Left colon (tissue), 2 donors: ENCODE measurements around the gene ABCF1. TPM values are rescaled to one million over a fixed set of nuclear protein-coding genes. Genes with fewer than 3 reads are reported as not detected.
A peak's percentile ranks its signal among the peaks of the same experiment; 100 is the strongest.

ENCODE experiments used
- ATAC-seq: fragments of 200-7000 bp; cut with Tn5 transposase; one replicate; pipeline ENCODE4 v1.9.1; 2020; ENCODE audit warnings: mild to moderate bottlenecking, moderate library complexity
- DNase-seq, 2 donors: peaks; one replicate each; pipeline ENCODE4 v3.0.0-alpha.2; 2020
- intact Hi-C, 2 donors: fragments of 100-400 bp; cut with DNase I in 1 of 2; cut with micrococcal nuclease in 1 of 2; formaldehyde crosslinking; loops; one replicate each; pipeline versions ENCODE4 v1.11.2 to v1.14.0; 2022; cut with DNase I, micrococcal nuclease
- microRNA-seq, 2 donors: library from miRNA; unstranded; fragments of <30 nt; microRNA quantifications; one replicate each; pipeline versions ENCODE4 v1.1.0 to v1.2.0, GENCODE V29; 2020
- total RNA-seq, 2 donors: library from RNA; stranded (reverse); fragmentation: NEBNext Ultra II Directional; extraction: Animal tissue kit (Norgen Biotek cat#: 25700); gene quantifications; one replicate each; pipeline ENCODE4 v1.2.1, GENCODE V29; 2021
- donor health status: DM: no; HTN: no; CAD: no.
- donor health status: DM: yes; HTN: yes; CAD: no.

ABCF1 gene
- total RNA-seq, 2 donors from 2014 or later: 41.7 to 52.0 TPM

GRCh38 chr6:30615219-30615957 is 44.1 kb downstream of the ABCF1 start:
- no peak for ATAC-seq
- no peak for DNase-seq
- intact Hi-C loops: no loop called here

DNA sequence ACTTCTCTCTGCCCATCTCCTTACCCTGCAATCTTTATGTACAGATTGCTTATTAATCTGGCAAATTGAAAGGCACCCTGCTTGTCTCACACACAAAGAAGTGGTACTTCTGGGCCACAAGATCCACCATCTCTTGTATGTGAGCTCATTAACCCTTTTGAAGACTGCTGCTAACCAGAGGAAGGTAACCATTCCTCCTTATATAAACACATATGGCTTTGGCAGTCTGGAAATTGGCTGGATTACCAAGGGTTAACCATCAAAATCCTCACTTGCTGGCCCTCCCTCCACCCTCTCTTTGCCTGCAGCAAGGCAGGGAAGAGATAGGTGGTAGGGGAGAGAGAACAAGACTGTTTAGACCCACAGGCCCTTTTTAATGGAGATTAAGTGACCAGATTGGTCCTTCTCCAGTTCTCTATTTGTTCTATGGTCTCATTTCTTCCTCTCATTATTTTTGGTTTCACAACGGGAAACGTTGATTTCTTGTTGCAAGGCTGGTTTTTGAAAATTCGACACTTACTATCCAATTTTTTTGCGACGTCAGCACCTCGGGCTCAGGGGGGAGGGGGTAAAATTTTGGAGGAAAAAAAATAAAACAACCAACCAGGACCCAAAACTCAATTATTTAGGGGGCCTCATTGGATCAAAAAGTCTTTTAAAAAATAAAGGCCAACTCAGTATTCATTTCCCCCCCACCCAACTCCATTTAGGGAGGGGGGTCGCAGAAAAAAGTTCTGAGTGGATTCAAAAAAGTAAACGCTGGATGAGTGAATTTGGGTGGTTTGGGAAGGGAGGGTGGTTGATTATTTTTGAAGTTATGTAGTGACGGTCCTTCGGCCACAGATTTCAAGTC is 44.9 kb downstream of the ABCF1 start:
- intact Hi-C loops: no loop called here
- ATAC-seq (peak; percentile 5), DNase-seq (no peak)

GRCh38 chr6:30616811-30617564 is 45.7 kb downstream of the ABCF1 start, which contains the start of gene PPP1R10:
PPP1R10 (minus strand) TSS chr6:30617243; CDS start chr6:30609944, 7,299 bp downstream.
- peak; percentile 76 for ATAC-seq
- intact Hi-C loops: no loop called here
- DNase-seq: peak; percentile 97 to 100

DNA sequence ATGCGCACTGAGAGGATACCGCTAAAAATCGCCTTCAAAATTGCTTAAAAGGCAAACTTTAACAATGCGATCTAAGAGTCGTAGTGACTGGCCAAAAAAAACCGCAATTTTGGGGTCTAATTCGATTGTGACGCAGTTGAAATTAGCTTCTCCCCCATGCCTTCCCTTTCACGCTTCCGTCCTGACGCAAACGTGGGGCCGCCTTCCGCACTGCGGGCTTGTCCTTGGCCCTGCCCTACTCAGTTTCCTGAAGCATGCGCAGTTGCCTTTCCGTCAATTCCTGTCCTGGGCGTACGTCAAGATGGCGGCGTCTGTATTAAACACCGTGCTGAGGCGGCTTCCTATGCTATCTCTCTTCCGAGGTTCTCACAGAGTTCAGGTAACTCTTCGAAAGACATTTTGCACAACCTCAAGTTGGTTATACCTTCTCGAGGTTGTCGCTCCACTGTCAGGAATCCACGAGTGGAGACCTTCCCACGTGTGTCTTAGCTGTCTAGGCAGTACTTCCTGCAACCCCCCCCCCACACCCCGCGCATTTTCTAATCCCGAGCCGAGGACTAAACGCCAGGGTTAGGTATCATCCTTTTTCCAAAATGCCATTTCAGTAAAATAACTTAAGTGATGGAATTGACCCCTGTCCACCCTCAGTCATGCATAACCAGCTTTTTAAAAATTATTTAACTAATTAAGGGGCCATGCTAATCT is 46.5 kb downstream of the ABCF1 start, which contains the start of gene MRPS18B:
Gene MRPS18B (plus strand): TSS at position 276 of the 705 bp plus-strand sequence. CDS start 26 bp downstream, at position 302.
- DNase-seq (peak; percentile 97 to 99), ATAC-seq (peak; percentile 74)
- intact Hi-C loops: no loop called here

DNA sequence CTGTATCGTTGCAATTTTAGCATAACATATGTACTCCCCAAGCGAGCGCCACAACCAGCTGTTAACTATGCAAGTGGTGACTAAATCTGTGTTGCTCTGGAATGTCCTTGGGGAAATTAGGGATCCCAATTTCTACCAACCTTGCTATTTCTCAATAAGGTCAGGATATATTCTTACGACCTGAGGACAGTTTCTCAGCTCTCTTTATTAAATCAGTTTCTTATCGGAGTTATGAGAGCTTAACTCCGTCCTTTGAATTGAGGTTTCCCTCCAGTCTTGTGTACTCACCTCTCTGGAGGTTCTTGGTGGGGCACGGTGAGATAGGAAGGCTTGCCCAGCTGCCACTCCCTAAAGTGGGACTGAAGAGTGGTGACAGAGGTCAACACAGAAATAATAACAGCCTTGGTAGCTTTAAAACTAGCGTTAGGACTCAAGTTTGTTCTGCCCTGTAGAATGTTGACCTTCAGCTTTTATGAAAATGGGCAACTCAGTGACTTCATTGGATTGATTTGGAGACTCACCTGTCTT is 47.1 kb downstream of the ABCF1 start:
- DNase-seq (peak; percentile 55), ATAC-seq (peak; percentile 47)
- intact Hi-C loops: no loop called here

DNA sequence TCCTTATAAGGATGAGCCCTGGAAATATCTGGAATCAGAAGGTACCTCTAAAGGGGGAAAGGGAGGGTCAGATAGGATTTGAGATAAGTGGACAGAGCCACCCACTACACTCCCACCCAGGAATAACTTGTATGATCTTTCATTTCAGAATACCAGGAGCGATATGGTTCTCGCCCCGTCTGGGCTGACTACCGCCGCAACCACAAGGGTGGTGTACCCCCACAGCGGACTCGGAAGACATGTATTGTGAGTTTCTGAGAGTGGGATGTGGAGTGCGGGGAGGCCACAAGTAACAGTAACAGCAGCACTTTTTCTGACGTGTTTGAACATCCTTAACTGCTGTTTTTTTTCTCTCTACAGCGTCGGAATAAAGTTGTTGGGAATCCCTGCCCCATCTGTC is 48.3 kb downstream of the ABCF1 start:
- DNase-seq: no peak
- intact Hi-C loops: no loop called here
- ATAC-seq: no peak

- DNase-seq (no peak), ATAC-seq (no peak)
- intact Hi-C loops: no loop called here
Observed at GRCh38 chr6:30625511-30625910, 54.3 kb downstream of the ABCF1 start.

GRCh38 chr6:30626484-30627366 is 55.5 kb downstream of the ABCF1 start, which contains the start of gene ATAT1:
ATAT1 (plus strand) TSS chr6:30626874.
- intact Hi-C loops: no loop called here
- DNase-seq (peak; percentile 94 to 95), ATAC-seq (peak; percentile 97)

- ATAC-seq (no peak), DNase-seq (no peak)
- intact Hi-C loops: no loop called here
Observed at GRCh38 chr6:30635834-30636233, 64.6 kb downstream of the ABCF1 start.

DNA sequence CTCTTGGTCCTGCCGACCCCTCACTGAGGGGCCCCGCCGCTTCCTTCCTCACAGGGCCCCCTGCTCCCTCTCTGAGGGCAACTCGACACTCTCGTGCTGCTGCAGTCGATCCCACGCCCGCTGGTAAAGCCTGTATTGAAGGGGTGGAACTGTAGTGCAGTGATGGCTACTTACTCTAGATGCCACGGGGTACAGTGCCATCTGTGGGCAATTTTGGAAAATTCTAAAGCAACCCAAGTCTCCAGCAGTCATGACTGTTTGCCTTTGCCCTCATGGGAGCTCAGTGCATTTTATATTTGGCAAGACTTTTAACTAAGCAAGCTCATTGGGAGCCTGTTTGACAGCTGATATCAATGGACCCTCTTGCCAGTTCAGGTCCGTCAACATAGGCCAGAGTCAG is 69.2 kb downstream of the ABCF1 start:
- no peak for DNase-seq
- peak; percentile 18 for ATAC-seq
- intact Hi-C loops: no loop called here

GRCh38 chr6:30641048-30641447 is 69.8 kb downstream of the ABCF1 start:
- DNase-seq: no peak
- intact Hi-C loops: no loop called here
- no peak for ATAC-seq

Small RNAs within 50 kb of the gene (microRNA-seq; reads per million reads assigned to microRNA genes)
- gene MIR877: 42.1 to 128 reads per million in 2 donors

Other genes starting within 250 kb of the ABCF1 start
- 1 to 10 TPM; 7.8 to 9.2 TPM for gene TRIM39, start 244.5 kb upstream of the ABCF1 start, total RNA-seq
- gene RPP21, start 226.3 kb upstream of the ABCF1 start, total RNA-seq: 10 to 100 TPM; 40.1 to 44.7 TPM
- 100 to 1,000 TPM; 332 to 370 TPM for gene HLA-E, start 81.9 kb upstream of the ABCF1 start, total RNA-seq
- gene GNL1, start 15.0 kb upstream of the ABCF1 start, total RNA-seq: 10 to 100 TPM; 42.6 to 43.8 TPM
- 1 to 10 TPM; 4.2 to 4.7 TPM for gene PRR3, start 14.1 kb upstream of the ABCF1 start, total RNA-seq
- 10 to 100 TPM; 73.6 to 74.8 TPM for gene PPP1R10, start 45.8 kb downstream of the ABCF1 start, total RNA-seq
- 10 to 100 TPM; 55.7 to 60.6 TPM for gene MRPS18B, start 46.4 kb downstream of the ABCF1 start, total RNA-seq
- 10 to 100 TPM; 11.3 to 13.1 TPM for gene ATAT1, start 55.4 kb downstream of the ABCF1 start, total RNA-seq
- 100 to 1,000 TPM in 1 of 2 donors, 10 to 100 TPM in 1; 78.9 to 101 TPM for gene C6orf136, start 75.7 kb downstream of the ABCF1 start, total RNA-seq
- gene DHX16, start 101.6 kb downstream of the ABCF1 start, total RNA-seq: 10 to 100 TPM; 27.8 to 34.8 TPM
- 10 to 100 TPM in 1 of 2 donors, 1 to 10 TPM in 1; 6.3 to 16.7 TPM for gene PPP1R18, start 115.2 kb downstream of the ABCF1 start, total RNA-seq
- 1 to 10 TPM; 4.6 to 5.4 TPM for gene NRM, start 119.5 kb downstream of the ABCF1 start, total RNA-seq
- 10 to 100 TPM; 11.1 to 16.3 TPM for gene MDC1, start 145.8 kb downstream of the ABCF1 start, total RNA-seq
- gene TUBB, start 148.9 kb downstream of the ABCF1 start, total RNA-seq: 100 to 1,000 TPM; 149 to 195 TPM
- 100 to 1,000 TPM; 130 to 137 TPM for gene FLOT1, start 171.2 kb downstream of the ABCF1 start, total RNA-seq
- 100 to 1,000 TPM in 1 of 2 donors, 10 to 100 TPM in 1; 70.9 to 169 TPM for gene IER3, start 173.1 kb downstream of the ABCF1 start, total RNA-seq